Mesothelial cell of epicardium (in vitro differentiated cells): ENCODE results near the gene CFAP90. TPM values are rescaled to one million over a fixed set of nuclear protein-coding genes. Genes with fewer than 3 reads are reported as not detected.

Experiments
- DNase-seq, 2 experiments: peaks; one replicate each; pipeline ENCODE4 v3.0.0; 2021; ENCODE audit warnings: low spot score in 2 of 2; ENCODE audit not compliant: unreplicated experiment in 2 of 2
- H3K27ac Mint-ChIP-seq: 2 replicates; pipeline ENCODE4 v1.8.0; 2021; ENCODE audit warnings: mixed read lengths
- H3K27me3 Mint-ChIP-seq: 2 replicates; pipeline ENCODE4 v1.8.0; 2021; ENCODE audit warnings: low read depth, mixed read lengths
- H3K36me3 Mint-ChIP-seq: 2 replicates; pipeline ENCODE4 v1.8.0; 2021; ENCODE audit warnings: mixed read lengths
- H3K4me1 Mint-ChIP-seq: 2 replicates; pipeline ENCODE4 v1.8.0; 2021; ENCODE audit warnings: mixed read lengths
- H3K4me3 Mint-ChIP-seq: 2 replicates; pipeline ENCODE4 v1.8.0; 2021; ENCODE audit warnings: mild to moderate bottlenecking, moderate library complexity, mixed read lengths
- H3K9me3 Mint-ChIP-seq: 2 replicates; pipeline ENCODE4 v1.8.0; 2021; ENCODE audit warnings: mixed read lengths
- total RNA-seq: library from RNA; stranded (reverse); gene quantifications from 3 replicates; pipeline ENCODE4 v1.2.1, GENCODE V29; 2021
- TF ChIP-seq, protein P1 (sequence below): fragments of 200-600 bp; sonication (generic); IDR thresholded peaks from one replicate; pipeline ENCODE4 v1.5.0; 2021; ENCODE audit warnings: antibody characterized with exemption; ENCODE audit not compliant: unreplicated experiment

Gene CFAP90
- total RNA-seq, 1 donor from 2014 or later, result 0.85 TPM

DNA sequence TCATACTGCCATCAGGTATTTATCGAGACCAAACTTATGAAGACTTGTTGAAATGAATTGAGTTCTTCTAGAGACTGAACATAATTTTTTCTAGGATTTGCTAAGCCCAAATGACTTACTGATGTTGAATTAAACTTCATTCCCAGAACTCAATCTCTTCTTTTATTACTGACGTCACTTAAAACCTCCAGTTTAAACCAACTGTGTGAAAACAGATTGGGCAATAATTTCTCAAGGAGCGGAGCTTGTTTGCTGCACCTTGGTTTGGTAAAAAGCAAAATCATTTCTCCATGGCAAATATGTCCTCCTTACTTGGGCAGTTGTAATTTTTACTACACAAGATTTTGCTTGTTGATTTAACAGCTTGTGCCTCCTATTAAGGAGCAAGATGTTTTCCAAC, 37.4 kb downstream of the CFAP90 start:
- Mint-ChIP-seq H3K27me3 (peaks cover 14% of the 10 kb centered on the region), H3K9me3 (no peaks in the 10 kb centered on the region), H3K4me3 (no peak overlapping the region), H3K27ac (no peak overlapping the region), H3K36me3 (no peaks in the 10 kb centered on the region), H3K4me1 (peaks cover 16% of the 10 kb centered on the region)
- TF ChIP-seq, protein P1, sequence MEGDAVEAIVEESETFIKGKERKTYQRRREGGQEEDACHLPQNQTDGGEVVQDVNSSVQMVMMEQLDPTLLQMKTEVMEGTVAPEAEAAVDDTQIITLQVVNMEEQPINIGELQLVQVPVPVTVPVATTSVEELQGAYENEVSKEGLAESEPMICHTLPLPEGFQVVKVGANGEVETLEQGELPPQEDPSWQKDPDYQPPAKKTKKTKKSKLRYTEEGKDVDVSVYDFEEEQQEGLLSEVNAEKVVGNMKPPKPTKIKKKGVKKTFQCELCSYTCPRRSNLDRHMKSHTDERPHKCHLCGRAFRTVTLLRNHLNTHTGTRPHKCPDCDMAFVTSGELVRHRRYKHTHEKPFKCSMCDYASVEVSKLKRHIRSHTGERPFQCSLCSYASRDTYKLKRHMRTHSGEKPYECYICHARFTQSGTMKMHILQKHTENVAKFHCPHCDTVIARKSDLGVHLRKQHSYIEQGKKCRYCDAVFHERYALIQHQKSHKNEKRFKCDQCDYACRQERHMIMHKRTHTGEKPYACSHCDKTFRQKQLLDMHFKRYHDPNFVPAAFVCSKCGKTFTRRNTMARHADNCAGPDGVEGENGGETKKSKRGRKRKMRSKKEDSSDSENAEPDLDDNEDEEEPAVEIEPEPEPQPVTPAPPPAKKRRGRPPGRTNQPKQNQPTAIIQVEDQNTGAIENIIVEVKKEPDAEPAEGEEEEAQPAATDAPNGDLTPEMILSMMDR, result no peak
- no peak for DNase-seq

DNA sequence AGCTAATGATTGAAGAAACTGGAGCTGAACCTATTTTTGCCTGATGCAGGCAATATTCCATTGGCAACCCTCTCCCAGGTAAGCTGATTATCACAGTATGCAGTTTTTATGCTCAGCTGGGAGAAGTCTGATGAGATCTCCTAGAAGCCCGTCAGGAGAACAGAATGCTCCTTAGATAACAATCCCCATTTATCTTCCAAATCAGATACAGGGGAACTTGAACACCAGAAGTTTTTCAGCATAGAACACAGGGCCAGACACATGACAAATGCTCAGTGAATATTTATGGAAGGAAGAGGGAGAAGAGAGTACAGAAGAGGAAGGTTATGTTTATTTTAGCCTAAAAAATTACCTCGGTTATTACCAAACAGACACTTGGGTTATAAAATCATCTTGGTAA, 37.9 kb downstream of the CFAP90 start:
- H3K27ac Mint-ChIP-seq, result no peak overlapping the region
- H3K36me3 Mint-ChIP-seq, result no peaks in the 10 kb centered on the region
- no peak for DNase-seq
- H3K9me3 Mint-ChIP-seq, result no peaks in the 10 kb centered on the region
- TF ChIP-seq, protein P1, result no peak
- peaks cover 16% of the 10 kb centered on the region for H3K4me1 Mint-ChIP-seq
- H3K27me3 Mint-ChIP-seq, result peaks cover 15% of the 10 kb centered on the region
- no peak overlapping the region for H3K4me3 Mint-ChIP-seq

DNA sequence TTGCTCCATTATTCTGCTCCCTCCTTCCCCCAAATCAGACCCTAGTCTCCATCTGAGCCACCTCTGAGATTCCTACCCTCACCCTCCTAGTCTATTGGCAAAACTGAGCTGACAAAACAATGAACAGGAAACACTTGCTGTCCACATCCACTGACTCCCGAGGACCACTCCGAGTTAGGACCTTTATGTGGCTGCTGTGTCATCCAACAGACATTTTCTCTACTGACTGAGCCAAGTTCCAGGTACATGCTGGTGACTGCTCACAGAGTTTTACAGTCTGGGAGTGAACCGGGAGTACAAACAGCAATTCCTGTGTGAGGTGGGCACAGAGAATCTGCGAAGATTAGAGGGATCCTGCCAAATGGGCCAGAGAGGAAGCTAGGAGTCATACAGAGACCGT, 39.2 kb downstream of the CFAP90 start:
- TF ChIP-seq, protein P1, result no peak

DNA sequence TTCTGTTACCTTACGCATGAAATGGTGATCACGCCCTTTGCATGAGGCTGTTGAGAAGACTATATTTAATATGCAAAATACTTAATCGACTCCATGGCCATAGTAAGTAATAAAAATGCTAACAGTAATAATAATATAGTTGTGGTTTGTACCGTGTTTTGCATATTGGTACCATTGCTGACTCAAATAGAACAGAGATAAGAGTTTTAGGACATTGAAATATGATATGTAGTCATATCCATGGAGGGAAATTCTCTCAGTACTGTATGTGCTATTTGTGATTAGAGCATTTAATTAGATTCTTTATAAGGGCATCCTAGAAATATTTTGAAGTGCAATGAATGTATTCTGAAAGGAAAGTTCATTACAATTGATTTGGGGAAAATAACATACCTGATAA, 41.9 kb downstream of the CFAP90 start:
- no peak for DNase-seq
- peaks cover 22% of the 10 kb centered on the region for H3K27me3 Mint-ChIP-seq
- TF ChIP-seq, protein P1, result no peak
- no peak overlapping the region for H3K4me3 Mint-ChIP-seq
- H3K36me3 Mint-ChIP-seq, result no peaks in the 10 kb centered on the region
- no peak overlapping the region for H3K27ac Mint-ChIP-seq
- H3K9me3 Mint-ChIP-seq, result no peaks in the 10 kb centered on the region
- H3K4me1 Mint-ChIP-seq, result peaks cover 10% of the 10 kb centered on the region

More for the DNA sequence above, 39.2 kb downstream of the CFAP90 start:
- H3K4me3 Mint-ChIP-seq, result no peak overlapping the region
- no peak for DNase-seq
- no peaks in the 10 kb centered on the region for H3K36me3 Mint-ChIP-seq
- peaks cover 16% of the 10 kb centered on the region for H3K4me1 Mint-ChIP-seq
- peaks cover 23% of the 10 kb centered on the region for H3K27me3 Mint-ChIP-seq
- no peaks in the 10 kb centered on the region for H3K9me3 Mint-ChIP-seq
- no peak overlapping the region for H3K27ac Mint-ChIP-seq

DNA sequence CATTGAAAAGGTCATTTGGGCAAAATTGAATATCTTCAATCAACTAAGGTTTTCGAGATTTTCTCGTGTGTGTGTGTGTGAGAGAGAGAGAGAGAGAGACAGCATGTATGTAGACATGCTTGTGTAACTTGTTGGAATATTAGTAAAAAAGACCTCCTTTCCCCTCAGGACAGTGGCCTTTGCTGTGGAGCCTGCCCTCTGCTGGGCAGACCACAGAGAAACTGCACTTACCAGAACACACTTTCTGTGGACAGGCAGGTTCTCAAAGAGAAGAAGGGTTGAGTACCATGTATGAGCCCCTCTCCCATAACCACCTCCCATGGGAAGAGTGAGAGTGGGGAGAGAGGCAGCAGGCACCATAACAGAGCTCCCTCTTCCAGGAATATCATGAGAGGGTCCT, 45.6 kb downstream of the CFAP90 start:
- no peak for DNase-seq
- no peak overlapping the region for H3K27ac Mint-ChIP-seq

More for the DNA sequence above, 45.6 kb downstream of the CFAP90 start:
- H3K27me3 Mint-ChIP-seq, result peaks cover 18% of the 10 kb centered on the region
- no peaks in the 10 kb centered on the region for H3K9me3 Mint-ChIP-seq
- TF ChIP-seq, protein P1, result no peak
- H3K36me3 Mint-ChIP-seq, result no peaks in the 10 kb centered on the region
- no peaks in the 10 kb centered on the region for H3K4me1 Mint-ChIP-seq
- no peak overlapping the region for H3K4me3 Mint-ChIP-seq
